GM12878 (cell line): ENCODE measurements around the gene RAB44. TPM values are rescaled to one million over a fixed set of nuclear protein-coding genes. Genes with fewer than 3 reads are reported as not detected.
A peak's percentile ranks its signal among the peaks of the same experiment; 100 is the strongest.

Experiments
- ATAC-seq: fragments of 200-7000 bp; cut with Tn5 transposase; 3 replicates; pipeline ENCODE4 v1.9.1; 2020; ENCODE audit warnings: mild to moderate bottlenecking, moderate library complexity
- BruUV-seq: library from RNA; stranded (reverse); fragments of 400-500 nt; replicated peaks from 2 replicates; lab custom pipeline; 2021; lab: Mats Ljungman, UMichigan
- CTCF ChIA-PET: fragments of 300-600 bp; sonication (Branson Sonifier 250); formaldehyde crosslinking; extraction: SDS; loops from one replicate; lab custom pipeline; 2021; ENCODE audit warnings: inconsistent platforms; lab: Yijun Ruan, JAX
- POLR2A ChIA-PET: fragments of 350-600 bp; formaldehyde crosslinking; extraction: SDS; loops from one replicate; lab custom pipeline; 2021; ENCODE audit warnings: inconsistent platforms; lab: Charles Lee
- RAD21 ChIA-PET: fragments of 300-600 bp; sonication (Branson Sonifier 250); formaldehyde crosslinking; loops from one replicate; lab custom pipeline; 2023; ENCODE audit warnings: antibody characterized with exemption; ENCODE audit not compliant: unreplicated experiment; lab: Charles Lee
- SMC1A ChIA-PET: fragments of 300-600 bp; sonication (Branson Sonifier 250); formaldehyde crosslinking; loops from one replicate; lab custom pipeline; 2023; ENCODE audit not compliant: unreplicated experiment, uncharacterized antibody; lab: Charles Lee
- DNase-seq: peaks from one replicate; pipeline ENCODE4 v3.0.0-alpha.2; 2011; ENCODE audit warnings: low read depth, low spot score
- FAIRE-seq: peaks from 3 replicates; lab custom pipeline; 2011; peaks lifted over from hg19 to GRCh38; lab: Jason Lieb, UNC
- H2AFZ ChIP-seq: 2 replicates; pipeline ENCODE4 v1.6.0; 2011; ENCODE audit warnings: low read depth, low read length, control low read depth; ENCODE audit not compliant: control insufficient read depth
- H3K27ac ChIP-seq: 2 replicates; pipeline ENCODE4 v1.5.1; 2011; ENCODE audit warnings: control low read depth; ENCODE audit not compliant: control insufficient read depth, insufficient read depth
- H3K27me3 ChIP-seq, 2 experiments: replicated peaks in 1 of 2; 2 replicates each; pipeline versions ENCODE4 v1.6.0 to v1.6.1; 2011; ENCODE audit warnings: low read length in 1 of 2; ENCODE audit not compliant: control insufficient read depth in 2 of 2, insufficient read depth in 2 of 2
- H3K36me3 ChIP-seq, 2 experiments: 2 replicates each; pipeline ENCODE4 v1.5.1; 2011; ENCODE audit warnings: low read length in 1 of 2; ENCODE audit not compliant: control insufficient read depth in 2 of 2, insufficient read depth in 2 of 2
- H3K4me1 ChIP-seq: 2 replicates; pipeline ENCODE4 v1.6.1; 2011; ENCODE audit warnings: mild to moderate bottlenecking, low read length, moderate library complexity, mixed read lengths; ENCODE audit not compliant: control insufficient read depth, insufficient read depth
- H3K4me2 ChIP-seq: 2 replicates; pipeline ENCODE4 v1.6.0; 2011; ENCODE audit warnings: control low read depth; ENCODE audit not compliant: control insufficient read depth, insufficient read depth
- H3K4me3 ChIP-seq: fragments of 200-600 bp; sonication (generic); 2 replicates; pipeline ENCODE4 v1.5.1; 2016
- H3K79me2 ChIP-seq: 2 replicates; pipeline ENCODE4 v1.6.0; 2011; ENCODE audit warnings: low read length; ENCODE audit not compliant: control insufficient read depth, insufficient read depth
- H3K9ac ChIP-seq: 2 replicates; pipeline ENCODE4 v1.8.0; 2011; ENCODE audit warnings: low read length, control low read depth, mixed read lengths; ENCODE audit not compliant: control insufficient read depth, insufficient read depth
- H3K9me3 ChIP-seq: replicated peaks from 3 replicates; pipeline ENCODE4 v1.5.1; 2011; ENCODE audit warnings: mild to moderate bottlenecking, low read length; ENCODE audit not compliant: control insufficient read depth, insufficient read depth
- H4K20me1 ChIP-seq: 2 replicates; pipeline ENCODE4 v1.6.0; 2011; ENCODE audit not compliant: control insufficient read depth, insufficient read depth
- EED ChIP-seq: sonication (generic); IDR thresholded peaks from 2 replicates; pipeline ENCODE4 v1.6.1; 2016; ENCODE audit warnings: antibody characterized with exemption, low read depth
- EGR1 ChIP-seq, 2 experiments: IDR thresholded peaks; 1 replicate in 1 of 2; 2 replicates in 1 of 2; pipeline ENCODE4 v1.6.1; 2011 to 2012; ENCODE audit warnings: low read depth in 2 of 2, low read length in 2 of 2, borderline replicate concordance in 1 of 2, mild to moderate bottlenecking in 1 of 2, moderate library complexity in 1 of 2
- HCFC1 ChIP-seq: fragments of 150-350 bp; IDR thresholded peaks from 2 replicates; pipeline ENCODE4 v1.6.1; 2014; ENCODE audit warnings: low read length
- JUND ChIP-seq: IDR thresholded peaks from 2 replicates; pipeline ENCODE4 v1.6.1; 2012; ENCODE audit warnings: low read depth, mild to moderate bottlenecking, low read length, improper control_type of control experiment, moderate library complexity
- MLLT1 ChIP-seq: fragments of 450-650 bp; IDR thresholded peaks from 2 replicates; pipeline ENCODE4 v1.6.1; 2016; ENCODE audit warnings: mild to moderate bottlenecking
- PKNOX1 ChIP-seq: fragments of 450-650 bp; IDR thresholded peaks from 2 replicates; pipeline ENCODE4 v1.6.1; 2016; ENCODE audit warnings: mild to moderate bottlenecking
- SIX5 ChIP-seq: IDR thresholded peaks from 2 replicates; pipeline ENCODE4 v1.6.1; 2011; ENCODE audit warnings: mild to moderate bottlenecking, low read depth, low read length, moderate library complexity; ENCODE audit not compliant: severe bottlenecking
- SMAD5 ChIP-seq: IDR thresholded peaks from 2 replicates; pipeline ENCODE4 v1.6.1; 2016; ENCODE audit warnings: antibody characterized with exemption, low read depth
- TCF3 ChIP-seq: IDR thresholded peaks from 2 replicates; pipeline ENCODE4 v1.6.1; 2012; ENCODE audit warnings: low read depth, mild to moderate bottlenecking, low read length, borderline replicate concordance; ENCODE audit not compliant: insufficient read depth
- ZNF217 ChIP-seq: fragments of 450-650 bp; IDR thresholded peaks from 2 replicates; pipeline ENCODE4 v1.6.1; 2017; ENCODE audit warnings: antibody characterized with exemption, mild to moderate bottlenecking
- WGBS: methylation state at CpG from one replicate; pipeline ENCODE4 v1.1.6; 2016; ENCODE audit warnings: low lambda C conversion rate; ENCODE audit not compliant: insufficient replicate concordance, insufficient coverage; ENCODE audit errors: missing lambda C conversion rate; 5-methylcytosine and 5-hydroxymethylcytosine counted together
- in situ Hi-C: fragments of 300-500 bp; cut with MboI; formaldehyde crosslinking; loops from 9 replicates; pipeline ENCODE4 v1.14.3; 2018; ENCODE audit warnings: mixed read lengths
- intact Hi-C: fragments of 100-400 bp; cut with micrococcal nuclease; formaldehyde crosslinking; loops from one replicate; pipeline ENCODE4 v1.14.2; 2022; ENCODE audit not compliant: unreplicated experiment
- polyA plus RNA-seq, 11 experiments: library from polyadenylated mRNA; depleted of rRNA in 4 of 11; unstranded in 6 of 11; stranded (reverse) in 5 of 11; fragments of >200 nt; fragmentation: Nextera tagmentation in 4 of 11; fragmentation: Illumina TruSeq in 1 of 11; extraction: Ambion mirVana in 4 of 11; extraction: Trizol in 1 of 11; gene quantifications; 1 replicate in 1 of 11; 2 replicates in 10 of 11; pipeline versions ENCODE4 v1.2.1 to v1.2.3, GENCODE V29; 2011 to 2016; ENCODE audit warnings: inconsistent platforms in 2 of 11, missing spikeins in 2 of 11, low read depth in 1 of 11
- total RNA-seq, 4 experiments: library from RNA; depleted of rRNA in 3 of 4; stranded (reverse); fragments of >200 nt in 3 of 4; fragmentation: Illumina TruSeq in 1 of 4; extraction: Trizol in 1 of 4; gene quantifications; 2 replicates each; pipeline versions ENCODE4 v1.2.1 to v1.2.3, GENCODE V29; 2013 to 2021
- TF ChIP-seq, protein P1 (sequence below): IDR thresholded peaks from 2 replicates; pipeline ENCODE4 v1.6.1; 2012; ENCODE audit warnings: mild to moderate bottlenecking, low read depth, low read length
- TF ChIP-seq, protein P2 (sequence below): IDR thresholded peaks from 2 replicates; pipeline ENCODE4 v1.6.1; 2011; ENCODE audit warnings: borderline replicate concordance, low read depth, mild to moderate bottlenecking, moderate library complexity, low read length; ENCODE audit not compliant: insufficient read depth, poor library complexity, severe bottlenecking

RAB44 gene
- total and polyA plus RNA-seq, 10 of the 15 experiments (the other 5 are each of a cell fraction or from before 2014, with no cell fraction given), result 0.01 to 0.08 (median 0.05) TPM; not detected in 2

- H3K27me3 ChIP-seq, result no peaks in the 10 kb centered on the region
- H3K9me3 ChIP-seq, result no peaks in the 10 kb centered on the region; the same call in 1 of the 3 replicates
- no peak overlapping the region for H3K4me3 ChIP-seq
- RAD21 ChIA-PET, result interaction anchor here (0.8 to 2.1 kb wide), 6 partner anchors 9 to 69 kb away, joined by 3 to 6 read pairs (median 4); partner anchors contain the start of gene CDKN1A
- CTCF ChIA-PET, result interaction anchor here (1.0 to 2.2 kb wide), 5 partner anchors 9 to 101 kb away, joined by 3 to 7 read pairs (median 5); no protein-coding TSS in a partner anchor
- no peaks in the 10 kb centered on the region for H3K79me2 ChIP-seq
- peaks cover 70% of the 10 kb centered on the region for H3K4me1 ChIP-seq
- peak; percentile 45 for ATAC-seq
- in situ Hi-C loops (no loop called here), intact Hi-C loops (no loop called here)
- no peaks in the 10 kb centered on the region for H4K20me1 ChIP-seq
- no peak for FAIRE-seq
- H3K27ac ChIP-seq, result peak overlapping the region; percentile 46
- H3K36me3 ChIP-seq, result no peaks in the 10 kb centered on the region
- POLR2A ChIA-PET, result interaction anchor here (9.9 to 11.8 kb wide), 2 partner anchors 9 to 19 kb away, joined by 77 to 104 read pairs; partner anchors contain the start of gene CDKN1A
- no peak overlapping the region; the same call in 1 of the 2 replicates for H3K9ac ChIP-seq
- H2AFZ ChIP-seq, result no peak overlapping the region
- peak overlapping the region; percentile 57 for H3K4me2 ChIP-seq
- no peak for DNase-seq
- SMC1A ChIA-PET, result interaction anchor here (0.6 to 16.7 kb wide), 7 partner anchors 12 to 115 kb away, joined by 3 to 240 read pairs (median 3); partner anchors contain the start of gene CDKN1A
- no TSS peak for BruUV-seq
- 40% methylated on average over 1 of the region's 1 CpG for WGBS
- TF ChIP-seq, protein P1, sequence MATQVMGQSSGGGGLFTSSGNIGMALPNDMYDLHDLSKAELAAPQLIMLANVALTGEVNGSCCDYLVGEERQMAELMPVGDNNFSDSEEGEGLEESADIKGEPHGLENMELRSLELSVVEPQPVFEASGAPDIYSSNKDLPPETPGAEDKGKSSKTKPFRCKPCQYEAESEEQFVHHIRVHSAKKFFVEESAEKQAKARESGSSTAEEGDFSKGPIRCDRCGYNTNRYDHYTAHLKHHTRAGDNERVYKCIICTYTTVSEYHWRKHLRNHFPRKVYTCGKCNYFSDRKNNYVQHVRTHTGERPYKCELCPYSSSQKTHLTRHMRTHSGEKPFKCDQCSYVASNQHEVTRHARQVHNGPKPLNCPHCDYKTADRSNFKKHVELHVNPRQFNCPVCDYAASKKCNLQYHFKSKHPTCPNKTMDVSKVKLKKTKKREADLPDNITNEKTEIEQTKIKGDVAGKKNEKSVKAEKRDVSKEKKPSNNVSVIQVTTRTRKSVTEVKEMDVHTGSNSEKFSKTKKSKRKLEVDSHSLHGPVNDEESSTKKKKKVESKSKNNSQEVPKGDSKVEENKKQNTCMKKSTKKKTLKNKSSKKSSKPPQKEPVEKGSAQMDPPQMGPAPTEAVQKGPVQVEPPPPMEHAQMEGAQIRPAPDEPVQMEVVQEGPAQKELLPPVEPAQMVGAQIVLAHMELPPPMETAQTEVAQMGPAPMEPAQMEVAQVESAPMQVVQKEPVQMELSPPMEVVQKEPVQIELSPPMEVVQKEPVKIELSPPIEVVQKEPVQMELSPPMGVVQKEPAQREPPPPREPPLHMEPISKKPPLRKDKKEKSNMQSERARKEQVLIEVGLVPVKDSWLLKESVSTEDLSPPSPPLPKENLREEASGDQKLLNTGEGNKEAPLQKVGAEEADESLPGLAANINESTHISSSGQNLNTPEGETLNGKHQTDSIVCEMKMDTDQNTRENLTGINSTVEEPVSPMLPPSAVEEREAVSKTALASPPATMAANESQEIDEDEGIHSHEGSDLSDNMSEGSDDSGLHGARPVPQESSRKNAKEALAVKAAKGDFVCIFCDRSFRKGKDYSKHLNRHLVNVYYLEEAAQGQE, result no peak
- no peak for TF ChIP-seq SMAD5
- TF ChIP-seq JUND, result no peak
- no peak for TF ChIP-seq SIX5
- no peak for TF ChIP-seq EGR1 (IDR thresholded peaks at IDR 0.05; ENCODE audit: borderline replicate concordance in 1 of 2, low read depth in 2 of 2, low read length in 2 of 2)
- no peak for TF ChIP-seq MLLT1
- no peak for TF ChIP-seq PKNOX1
- TF ChIP-seq EED, result no peak
- TF ChIP-seq, protein P2, sequence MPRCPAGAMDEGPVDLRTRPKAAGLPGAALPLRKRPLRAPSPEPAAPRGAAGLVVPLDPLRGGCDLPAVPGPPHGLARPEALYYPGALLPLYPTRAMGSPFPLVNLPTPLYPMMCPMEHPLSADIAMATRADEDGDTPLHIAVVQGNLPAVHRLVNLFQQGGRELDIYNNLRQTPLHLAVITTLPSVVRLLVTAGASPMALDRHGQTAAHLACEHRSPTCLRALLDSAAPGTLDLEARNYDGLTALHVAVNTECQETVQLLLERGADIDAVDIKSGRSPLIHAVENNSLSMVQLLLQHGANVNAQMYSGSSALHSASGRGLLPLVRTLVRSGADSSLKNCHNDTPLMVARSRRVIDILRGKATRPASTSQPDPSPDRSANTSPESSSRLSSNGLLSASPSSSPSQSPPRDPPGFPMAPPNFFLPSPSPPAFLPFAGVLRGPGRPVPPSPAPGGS, result no peak
- no peak for TF ChIP-seq ZNF217
- no peak for TF ChIP-seq TCF3
- TF ChIP-seq HCFC1, result no peak
Measured at GRCh38 chr6:36657942-36658544, 39.6 kb upstream of the RAB44 start.
